ENCODE measurements around the gene MAP3K14.

DNA sequence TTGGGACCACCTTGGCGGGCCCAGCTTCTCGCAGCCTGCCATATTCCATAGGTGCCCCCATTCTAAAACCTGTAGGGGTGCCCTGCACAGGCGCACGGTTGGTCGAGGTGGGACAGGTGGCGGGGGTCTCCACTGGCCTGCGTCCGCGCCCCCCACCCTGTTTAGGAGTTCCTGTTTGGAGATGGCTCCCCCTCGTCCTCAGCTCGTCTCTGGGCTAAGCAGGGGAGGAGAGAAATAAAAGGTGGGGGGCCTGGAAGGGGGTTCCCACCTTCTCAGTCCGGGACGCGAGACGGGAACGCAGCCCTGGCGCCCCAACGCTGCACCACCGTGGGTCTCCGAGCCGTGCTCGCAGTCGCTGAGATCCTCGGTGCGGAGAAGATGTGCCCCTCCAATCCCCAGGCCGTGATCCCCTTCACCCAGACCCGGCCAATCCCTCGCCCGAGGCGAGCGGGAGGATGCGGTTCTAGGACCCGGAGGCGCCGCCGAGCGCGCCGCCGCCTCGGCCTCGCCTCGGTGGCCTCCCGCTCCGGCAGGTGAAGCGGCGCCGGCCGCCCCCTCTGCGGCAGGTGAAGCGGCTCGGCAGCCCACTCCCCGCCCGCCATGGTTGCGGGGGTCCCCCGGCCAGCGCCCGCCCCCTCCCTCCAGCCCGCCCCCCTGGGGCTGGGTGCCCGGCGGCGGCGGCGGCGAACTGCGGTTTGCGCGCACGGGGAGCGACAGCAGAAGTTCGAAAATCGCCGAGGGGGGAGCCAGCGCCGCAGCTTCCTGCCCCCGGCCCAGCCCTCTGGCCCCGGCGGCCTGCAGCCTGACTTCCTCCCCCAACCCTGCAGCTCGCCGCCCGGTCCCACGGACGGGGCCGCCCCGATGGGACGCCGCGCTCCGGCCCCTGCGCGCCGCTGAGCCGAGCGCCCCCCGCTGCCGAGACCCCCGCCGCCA, 95.5 kb downstream of the MAP3K14 start, which contains the start of gene FMNL1:
- no peak for TF ChIP-seq CTCF (IDR thresholded peaks at IDR 0.05; ENCODE audit: insufficient read depth, low read length, poor library complexity, severe bottlenecking)
- no peak for TF ChIP-seq EZH2phosphoT487 (conservative IDR thresholded peaks at IDR 0.05; ENCODE audit: low read length)
